ENCODE measurements around the gene USH1G. TPM values are rescaled to one million over a fixed set of nuclear protein-coding genes. Genes with fewer than 3 reads are reported as not detected.

The USH1G gene
- total RNA-seq, 2 donors from 2014 or later: 1.1 TPM; not detected in 1

DNA sequence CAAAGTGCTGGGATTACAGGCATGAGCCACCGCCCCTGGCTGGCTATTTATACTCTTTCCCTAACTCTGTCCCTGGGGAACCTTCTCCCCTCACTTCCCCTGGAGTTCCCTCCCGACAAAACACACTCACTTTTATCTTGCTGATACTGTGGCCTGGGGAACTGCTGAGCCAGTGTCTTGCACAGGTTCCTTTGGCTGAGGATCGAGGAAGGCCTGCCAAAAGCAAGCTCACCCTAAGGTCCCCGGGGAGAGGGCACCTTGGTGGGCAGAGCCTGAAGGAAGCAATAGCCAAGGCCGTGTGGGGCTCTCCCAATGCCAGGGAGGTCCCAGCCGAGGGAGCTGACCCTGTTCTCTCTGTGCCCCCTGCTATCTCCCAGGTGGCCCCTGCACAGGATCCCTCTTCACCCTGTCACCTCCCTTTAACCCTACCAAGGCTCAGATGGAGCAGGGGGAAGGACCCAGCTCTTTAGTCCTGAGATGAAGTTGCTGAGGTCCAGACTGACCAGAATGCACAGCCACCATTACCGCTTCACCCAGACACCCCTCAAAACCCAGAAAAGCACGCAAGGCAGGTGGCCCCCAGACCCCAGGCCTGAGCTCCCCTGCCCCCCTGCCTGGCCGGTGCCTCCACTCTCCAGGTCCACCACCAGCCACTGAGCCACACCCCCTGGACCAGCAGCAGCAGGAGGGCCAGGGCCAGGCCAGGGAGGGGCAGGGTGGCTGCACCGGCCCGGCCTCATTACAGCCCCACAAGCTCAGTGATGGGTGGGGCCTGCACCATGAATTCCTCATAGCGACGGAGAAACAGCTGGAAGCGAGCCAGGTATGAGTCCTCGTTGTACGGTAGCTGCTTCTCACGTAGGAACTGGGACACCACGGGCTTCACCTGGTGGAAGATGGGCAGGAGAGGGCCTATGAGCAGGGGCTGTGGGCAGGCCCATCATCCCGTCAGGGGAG is 45.2 kb downstream of the USH1G start:
- 38% methylated on average over 19 of the region's 19 CpGs for WGBS
- TF ChIP-seq POLR2AphosphoS5 (IDR thresholded peaks at IDR 0.05) (no peak), POLR2A (IDR thresholded peaks at IDR 0.05) (no peak)
- TF ChIP-seq, protein P1, sequence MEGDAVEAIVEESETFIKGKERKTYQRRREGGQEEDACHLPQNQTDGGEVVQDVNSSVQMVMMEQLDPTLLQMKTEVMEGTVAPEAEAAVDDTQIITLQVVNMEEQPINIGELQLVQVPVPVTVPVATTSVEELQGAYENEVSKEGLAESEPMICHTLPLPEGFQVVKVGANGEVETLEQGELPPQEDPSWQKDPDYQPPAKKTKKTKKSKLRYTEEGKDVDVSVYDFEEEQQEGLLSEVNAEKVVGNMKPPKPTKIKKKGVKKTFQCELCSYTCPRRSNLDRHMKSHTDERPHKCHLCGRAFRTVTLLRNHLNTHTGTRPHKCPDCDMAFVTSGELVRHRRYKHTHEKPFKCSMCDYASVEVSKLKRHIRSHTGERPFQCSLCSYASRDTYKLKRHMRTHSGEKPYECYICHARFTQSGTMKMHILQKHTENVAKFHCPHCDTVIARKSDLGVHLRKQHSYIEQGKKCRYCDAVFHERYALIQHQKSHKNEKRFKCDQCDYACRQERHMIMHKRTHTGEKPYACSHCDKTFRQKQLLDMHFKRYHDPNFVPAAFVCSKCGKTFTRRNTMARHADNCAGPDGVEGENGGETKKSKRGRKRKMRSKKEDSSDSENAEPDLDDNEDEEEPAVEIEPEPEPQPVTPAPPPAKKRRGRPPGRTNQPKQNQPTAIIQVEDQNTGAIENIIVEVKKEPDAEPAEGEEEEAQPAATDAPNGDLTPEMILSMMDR (IDR thresholded peaks at IDR 0.05): no peak
- Histone ChIP-seq H3K4me1 (replicated peaks) (no peaks in the 10 kb centered on the region), H3K4me3 (no peak overlapping the region), H3K27me3 (replicated peaks; ENCODE audit: insufficient read depth) (no peaks in the 10 kb centered on the region), H3K9me3 (no peaks in the 10 kb centered on the region), H3K36me3 (no peaks in the 10 kb centered on the region), H3K27ac (no peak overlapping the region)
- intact Hi-C loops (cut with DNase I): no loop called here
- no peak for DNase-seq (ENCODE audit: low spot score)

DNA sequence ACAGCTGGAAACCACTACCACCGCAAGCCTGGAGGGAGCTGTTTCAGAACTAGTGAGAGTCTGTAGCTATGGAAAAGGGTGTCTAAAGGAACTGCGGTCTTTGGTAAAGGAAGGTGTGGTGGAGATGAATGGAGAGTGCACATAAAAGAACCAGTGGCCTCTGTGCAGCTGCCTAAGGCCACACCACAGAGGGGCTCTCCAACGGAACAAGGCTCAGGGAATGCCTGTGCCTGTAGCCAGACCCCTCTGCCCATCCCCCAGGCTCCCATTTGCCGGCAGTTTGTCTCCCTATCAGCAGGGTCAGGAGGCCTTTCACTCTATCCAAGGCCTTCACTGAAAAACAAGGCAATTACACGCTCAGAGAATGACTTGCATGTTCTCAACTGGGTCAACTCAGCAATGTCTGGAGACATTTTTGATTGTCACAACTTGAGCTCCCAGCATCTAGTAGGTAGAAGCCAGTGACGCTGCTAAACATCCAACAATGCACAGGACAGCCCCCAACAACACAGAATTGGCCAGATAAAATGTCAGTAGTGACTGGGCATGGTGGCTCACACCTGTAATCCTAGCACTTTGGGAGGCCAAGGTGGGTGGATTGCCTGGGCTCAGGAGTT is 47.0 kb downstream of the USH1G start:
- H3K36me3 ChIP-seq: no peaks in the 10 kb centered on the region
- H3K4me3 ChIP-seq: no peak overlapping the region
- intact Hi-C loops (cut with DNase I): no loop called here
- WGBS: 57% methylated on average over 6 of the region's 6 CpGs
- H3K27ac ChIP-seq: no peak overlapping the region
- H3K4me1 ChIP-seq (replicated peaks): no peaks in the 10 kb centered on the region
- no peaks in the 10 kb centered on the region for H3K27me3 ChIP-seq (replicated peaks; ENCODE audit: insufficient read depth)
- H3K9me3 ChIP-seq: no peaks in the 10 kb centered on the region
- DNase-seq (ENCODE audit: low spot score): no peak
- TF ChIP-seq POLR2A (IDR thresholded peaks at IDR 0.05) (no peak), POLR2AphosphoS5 (IDR thresholded peaks at IDR 0.05) (no peak)
- TF ChIP-seq, protein P1 (IDR thresholded peaks at IDR 0.05): no peak

DNA sequence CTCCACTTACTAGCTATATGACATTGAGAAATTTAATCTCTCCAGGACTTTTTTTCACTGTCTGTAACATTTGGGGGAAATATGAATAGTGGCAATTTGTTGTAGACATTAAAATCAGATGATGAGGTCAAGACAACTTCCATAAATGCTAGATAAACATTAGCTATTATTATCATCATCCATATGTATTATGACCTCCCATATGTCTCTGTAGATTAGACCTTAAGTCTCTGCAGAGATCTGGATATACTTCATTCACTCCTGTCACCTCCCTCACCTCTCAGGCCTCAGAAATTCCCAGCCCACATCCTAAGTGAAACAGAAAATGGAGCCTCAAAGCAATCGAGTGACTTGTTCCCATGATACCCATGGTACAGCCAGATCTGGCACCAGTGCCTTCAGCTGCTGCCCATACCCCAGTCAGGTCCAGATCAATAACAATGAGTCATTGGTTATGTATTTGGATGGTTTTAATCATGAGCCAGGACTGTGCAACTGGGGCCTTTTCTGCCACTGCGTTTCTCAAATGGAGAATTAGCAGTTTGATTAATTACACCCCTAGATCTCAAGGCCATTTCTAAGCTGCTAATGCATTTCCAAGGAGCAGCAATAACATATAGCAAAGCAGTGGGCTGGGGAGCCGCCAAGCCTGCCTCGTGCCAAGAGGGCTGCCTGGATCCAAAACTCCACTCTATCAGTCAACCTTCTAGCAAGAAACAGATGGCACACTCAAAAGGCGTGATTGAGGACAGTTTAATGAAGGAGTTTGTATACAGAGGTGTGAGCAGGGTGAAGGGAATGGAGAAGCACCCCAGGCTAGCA is 47.7 kb downstream of the USH1G start:
- intact Hi-C loops (cut with DNase I): no loop called here
- 69% methylated on average over 5 of the region's 5 CpGs for WGBS

DNA sequence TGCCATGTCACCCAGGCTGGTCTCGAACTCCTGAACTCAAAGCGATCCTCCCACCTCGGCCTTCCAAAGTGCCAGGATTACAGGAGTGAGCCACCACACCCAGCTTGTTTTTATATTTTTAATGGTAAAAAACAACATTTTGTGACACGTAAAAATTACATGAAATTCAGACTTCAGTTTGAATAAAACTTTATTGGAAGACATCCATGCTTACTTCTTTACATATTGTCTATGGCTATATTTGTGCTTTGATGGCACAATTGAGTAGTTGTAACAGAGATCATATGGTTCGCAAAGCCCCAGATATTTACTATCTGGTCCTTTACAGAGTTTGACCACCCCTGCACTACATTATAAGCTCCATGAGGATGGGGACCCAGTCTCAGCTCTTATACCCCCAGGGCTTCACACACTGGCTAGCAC is 48.4 kb downstream of the USH1G start:
- Histone ChIP-seq H3K4me3 (no peak overlapping the region), H3K9me3 (no peaks in the 10 kb centered on the region), H3K36me3 (no peaks in the 10 kb centered on the region), H3K4me1 (replicated peaks) (no peaks in the 10 kb centered on the region), H3K27ac (no peak overlapping the region), H3K27me3 (replicated peaks; ENCODE audit: insufficient read depth) (no peaks in the 10 kb centered on the region)
- 96% methylated on average over 5 of the region's 5 CpGs for WGBS
- TF ChIP-seq, protein P1 (IDR thresholded peaks at IDR 0.05): no peak
- TF ChIP-seq POLR2AphosphoS5 (IDR thresholded peaks at IDR 0.05) (no peak), POLR2A (IDR thresholded peaks at IDR 0.05) (no peak)
- no peak for DNase-seq (ENCODE audit: low spot score)
- intact Hi-C loops (cut with DNase I): no loop called here

More for the DNA sequence above, 47.7 kb downstream of the USH1G start:
- Histone ChIP-seq H3K36me3 (no peaks in the 10 kb centered on the region), H3K9me3 (no peaks in the 10 kb centered on the region), H3K27me3 (replicated peaks; ENCODE audit: insufficient read depth) (no peaks in the 10 kb centered on the region), H3K4me3 (no peak overlapping the region), H3K27ac (no peak overlapping the region), H3K4me1 (replicated peaks) (no peaks in the 10 kb centered on the region)
- DNase-seq (ENCODE audit: low spot score): no peak
- TF ChIP-seq, protein P1 (IDR thresholded peaks at IDR 0.05): no peak
- no peak for TF ChIP-seq POLR2AphosphoS5 (IDR thresholded peaks at IDR 0.05)
- no peak for TF ChIP-seq POLR2A (IDR thresholded peaks at IDR 0.05)
